GM21381 (cell line): Measurements from ENCODE around the gene KRT81.

Source experiments
- ATAC-seq: cut with Tn5 transposase; IDR thresholded peaks from one replicate; pipeline ENCODE4 v1.9.1; 2021; ENCODE audit warnings: mild to moderate bottlenecking, moderate library complexity; ENCODE audit not compliant: unreplicated experiment

The KRT81 gene

GRCh38 chr12:52291267-52291935, at the start of gene KRT81:
Gene KRT81, minus strand, starts transcription at chr12:52291534. Its CDS starts 69 bp downstream, at chr12:52291465.
- ATAC-seq: no peak

- ATAC-seq: no peak
Observed at GRCh38 chr12:52338241-52338960, 47.1 kb upstream of the KRT81 start.

GRCh38 chr12:52337054-52337453, 45.7 kb upstream of the KRT81 start:
- no peak for ATAC-seq

GRCh38 chr12:52336641-52337040, 45.3 kb upstream of the KRT81 start:
- no peak for ATAC-seq

- ATAC-seq: no peak
Observed at GRCh38 chr12:52335598-52336262, 44.4 kb upstream of the KRT81 start.

GRCh38 chr12:52334185-52334584, 42.9 kb upstream of the KRT81 start:
- no peak for ATAC-seq

GRCh38 chr12:52333321-52333720, 42.0 kb upstream of the KRT81 start:
- no peak for ATAC-seq

GRCh38 chr12:52332381-52332780, 41.0 kb upstream of the KRT81 start:
- no peak for ATAC-seq

- ATAC-seq: no peak
Observed at GRCh38 chr12:52331833-52332232, 40.5 kb upstream of the KRT81 start.

GRCh38 chr12:52331039-52331438, 39.7 kb upstream of the KRT81 start:
- no peak for ATAC-seq

GRCh38 chr12:52327830-52328500, 36.6 kb upstream of the KRT81 start:
- no peak for ATAC-seq

- peak; percentile 91 for ATAC-seq
Observed at GRCh38 chr12:52327052-52327829, 35.9 kb upstream of the KRT81 start.

GRCh38 chr12:52324153-52324444, 32.8 kb upstream of the KRT81 start:
- no peak for ATAC-seq

GRCh38 chr12:52323416-52324152, 32.2 kb upstream of the KRT81 start:
- ATAC-seq: no peak

GRCh38 chr12:52323001-52323400, 31.7 kb upstream of the KRT81 start:
- no peak for ATAC-seq

- ATAC-seq: no peak
Observed at GRCh38 chr12:52322069-52322468, 30.7 kb upstream of the KRT81 start.

GRCh38 chr12:52321418-52321817, 30.1 kb upstream of the KRT81 start:
- no peak for ATAC-seq

- ATAC-seq: no peak
Observed at GRCh38 chr12:52320784-52321400, 29.6 kb upstream of the KRT81 start, which contains the start of gene KRT83. Gene KRT83, minus strand, starts transcription at chr12:52321398. Its CDS starts 63 bp downstream, at chr12:52321335.

GRCh38 chr12:52319097-52319496, 27.8 kb upstream of the KRT81 start:
- ATAC-seq: no peak
